Activated CD4-positive, alpha-beta T cell treated with anti-CD3 and anti-CD28 coated beads, Interleukin-2, amount 50 U/mL, for 4 hours (primary cell): Measurements from ENCODE around the gene SMARCA4.

ENCODE experiments used
- DNase-seq, 2 experiments: peaks; one replicate each; pipeline ENCODE4 v3.0.0-alpha.2; 2020

Gene SMARCA4

DNA sequence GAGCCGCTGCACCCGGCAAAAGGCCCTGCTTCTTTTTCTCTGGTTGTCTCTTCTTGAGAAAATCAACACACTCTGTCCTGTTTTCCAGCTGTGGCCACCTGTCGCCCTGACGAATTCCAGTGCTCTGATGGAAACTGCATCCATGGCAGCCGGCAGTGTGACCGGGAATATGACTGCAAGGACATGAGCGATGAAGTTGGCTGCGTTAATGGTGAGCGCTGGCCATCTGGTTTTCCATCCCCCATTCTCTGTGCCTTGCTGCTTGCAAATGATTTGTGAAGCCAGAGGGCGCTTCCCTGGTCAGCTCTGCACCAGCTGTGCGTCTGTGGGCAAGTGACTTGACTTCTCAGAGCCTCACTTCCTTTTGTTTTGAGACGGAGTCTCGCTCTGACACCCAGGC, 145.6 kb downstream of the SMARCA4 start:
- DNase-seq = no peak

DNA sequence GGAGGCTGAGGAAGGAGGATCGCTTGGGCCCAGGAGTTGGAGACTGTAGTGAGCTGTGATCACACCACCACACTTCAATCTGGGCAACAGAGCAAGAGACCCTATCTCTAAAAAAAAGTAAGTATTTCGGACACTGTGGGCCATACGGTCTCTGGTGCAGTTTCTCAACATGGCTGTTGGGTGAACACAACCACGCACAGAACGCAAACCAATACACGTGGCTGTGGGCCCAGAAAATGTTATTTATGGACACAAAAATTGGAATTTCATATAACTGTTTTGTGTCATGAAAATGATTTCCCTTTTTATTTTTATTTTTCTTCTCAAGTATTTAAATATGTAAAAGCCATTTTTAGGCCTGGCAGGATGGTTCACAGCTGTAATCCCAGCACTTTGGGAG, 147.9 kb downstream of the SMARCA4 start:
- no peak for DNase-seq

DNA sequence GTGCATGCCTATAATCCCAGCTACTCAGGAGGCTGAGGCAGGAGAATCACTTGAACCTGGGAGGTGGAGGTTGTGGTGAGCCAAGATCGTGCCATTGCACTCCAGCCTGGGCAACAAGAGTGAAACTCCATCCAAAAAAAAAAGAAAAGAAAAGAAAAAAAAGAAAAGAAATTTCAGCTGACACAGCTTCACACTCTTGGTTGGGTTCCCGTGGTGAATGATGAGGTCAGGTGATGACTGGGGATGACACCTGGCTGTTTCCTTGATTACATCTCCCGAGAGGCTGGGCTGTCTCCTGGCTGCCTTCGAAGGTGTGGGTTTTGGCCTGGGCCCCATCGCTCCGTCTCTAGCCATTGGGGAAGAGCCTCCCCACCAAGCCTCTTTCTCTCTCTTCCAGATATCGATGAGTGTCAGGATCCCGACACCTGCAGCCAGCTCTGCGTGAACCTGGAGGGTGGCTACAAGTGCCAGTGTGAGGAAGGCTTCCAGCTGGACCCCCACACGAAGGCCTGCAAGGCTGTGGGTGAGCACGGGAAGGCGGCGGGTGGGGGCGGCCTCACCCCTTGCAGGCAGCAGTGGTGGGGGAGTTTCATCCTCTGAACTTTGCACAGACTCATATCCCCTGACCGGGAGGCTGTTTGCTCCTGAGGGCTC, 150.4 kb downstream of the SMARCA4 start:
- DNase-seq = no peak

DNA sequence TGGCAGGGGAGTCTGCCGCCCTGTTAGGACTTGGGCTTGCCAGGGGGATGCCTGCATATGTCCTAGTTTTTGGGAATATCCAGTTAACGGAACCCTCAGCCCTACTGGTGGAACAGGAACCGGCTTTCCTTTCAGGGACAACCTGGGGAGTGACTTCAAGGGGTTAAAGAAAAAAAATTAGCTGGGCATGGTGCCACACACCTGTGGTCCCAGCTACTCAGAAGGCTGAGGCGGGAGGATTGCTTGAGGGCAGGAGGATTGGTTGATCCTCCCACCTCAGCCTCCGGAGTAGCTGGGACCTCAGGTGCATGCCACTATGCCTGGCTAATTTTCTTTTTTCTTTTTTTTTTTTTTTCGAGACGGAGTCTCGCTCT, 150.9 kb downstream of the SMARCA4 start:
- no peak for DNase-seq
